ENCODE measurements around the gene ELANE. TPM values are rescaled to one million over a fixed set of nuclear protein-coding genes. Genes with fewer than 3 reads are reported as not detected.
A peak's percentile ranks its signal among the peaks of the same experiment; 100 is the strongest.

Gene ELANE
- total RNA-seq, 3 donors from 2014 or later (not counting 1 experiment from before 2014, with no cell fraction given), result 1.7 to 1.8 TPM; not detected in 1

- no peak overlapping the region for H3K27ac Mint-ChIP-seq
- Histone ChIP-seq H3K27ac (ENCODE audit: low read length) (no peak overlapping the region), H3K9me3 (ENCODE audit: control insufficient read depth, insufficient read depth, low read length) (no peaks in the 10 kb centered on the region), H3K36me3 (ENCODE audit: control insufficient read depth, insufficient read depth, low read length) (no peaks in the 10 kb centered on the region), H3K4me3 (ENCODE audit: low read length) (no peak overlapping the region), H3K27me3 (ENCODE audit: control insufficient read depth, insufficient read depth, low read length) (peaks cover 11% of the 10 kb centered on the region), H3K4me1 (ENCODE audit: control insufficient read depth, insufficient read depth, low read length) (no peaks in the 10 kb centered on the region)
- intact Hi-C loops (cut with micrococcal nuclease), result no loop called here
- H3K4me3 Mint-ChIP-seq, result no peak overlapping the region
- ATAC-seq (no peak), DNase-seq (no peak)
- H3K4me1 Mint-ChIP-seq, result no peaks in the 10 kb centered on the region
- H3K27me3 Mint-ChIP-seq (ENCODE audit: low read depth in 2 of 2), result peaks cover 6 to 10% of the 10 kb centered on the region in 2 donors
- no peaks in the 10 kb centered on the region for H3K36me3 Mint-ChIP-seq
- 83% methylated on average over 17 of the region's 19 CpGs for WGBS (ENCODE audit: insufficient coverage)
- no peak for TF ChIP-seq CTCF (IDR thresholded peaks at IDR 0.05)
- no peaks in the 10 kb centered on the region for H3K9me3 Mint-ChIP-seq
Observed at GRCh38 chr19:825897-826644, 26.0 kb upstream of the ELANE start.

DNA sequence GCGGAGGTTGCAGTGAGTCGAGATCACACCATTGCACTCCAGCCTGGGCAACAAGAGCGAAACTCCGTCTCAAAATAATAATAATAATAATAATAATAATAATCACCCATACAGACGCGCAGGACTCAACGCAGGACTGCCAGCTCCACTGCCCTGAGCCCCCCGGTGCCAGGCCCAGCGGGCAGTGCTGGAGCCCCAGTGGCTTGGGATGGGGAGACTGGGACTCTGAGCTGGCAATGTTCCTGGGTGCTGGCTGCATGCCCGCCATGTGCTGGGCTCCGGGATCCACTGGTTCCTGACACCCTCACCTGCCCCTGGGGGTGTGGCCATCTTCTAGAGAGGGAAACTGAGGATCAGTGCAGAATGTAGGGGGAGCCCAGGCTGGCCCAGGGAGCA, 24.8 kb upstream of the ELANE start:
- Mint-ChIP-seq H3K9me3 (no peaks in the 10 kb centered on the region), H3K36me3 (no peaks in the 10 kb centered on the region), H3K4me1 (no peaks in the 10 kb centered on the region), H3K27ac (no peak overlapping the region), H3K27me3 (ENCODE audit: low read depth in 2 of 2) (peaks cover 6 to 10% of the 10 kb centered on the region in 2 donors), H3K4me3 (no peak overlapping the region)
- no peaks in the 10 kb centered on the region for H3K4me1 ChIP-seq (ENCODE audit: control insufficient read depth, insufficient read depth, low read length)
- H3K9me3 ChIP-seq (ENCODE audit: control insufficient read depth, insufficient read depth, low read length), result no peaks in the 10 kb centered on the region
- no peak overlapping the region for H3K4me3 ChIP-seq (ENCODE audit: low read length)
- intact Hi-C loops (cut with micrococcal nuclease), result no loop called here
- no peaks in the 10 kb centered on the region for H3K36me3 ChIP-seq (ENCODE audit: control insufficient read depth, insufficient read depth, low read length)
- WGBS (ENCODE audit: insufficient coverage), result 95% methylated on average over 8 of the region's 11 CpGs
- no peak for ATAC-seq
- peaks cover 11% of the 10 kb centered on the region for H3K27me3 ChIP-seq (ENCODE audit: control insufficient read depth, insufficient read depth, low read length)
- no peak for DNase-seq
- TF ChIP-seq CTCF (IDR thresholded peaks at IDR 0.05), result no peak
- no peak overlapping the region for H3K27ac ChIP-seq (ENCODE audit: low read length)

DNA sequence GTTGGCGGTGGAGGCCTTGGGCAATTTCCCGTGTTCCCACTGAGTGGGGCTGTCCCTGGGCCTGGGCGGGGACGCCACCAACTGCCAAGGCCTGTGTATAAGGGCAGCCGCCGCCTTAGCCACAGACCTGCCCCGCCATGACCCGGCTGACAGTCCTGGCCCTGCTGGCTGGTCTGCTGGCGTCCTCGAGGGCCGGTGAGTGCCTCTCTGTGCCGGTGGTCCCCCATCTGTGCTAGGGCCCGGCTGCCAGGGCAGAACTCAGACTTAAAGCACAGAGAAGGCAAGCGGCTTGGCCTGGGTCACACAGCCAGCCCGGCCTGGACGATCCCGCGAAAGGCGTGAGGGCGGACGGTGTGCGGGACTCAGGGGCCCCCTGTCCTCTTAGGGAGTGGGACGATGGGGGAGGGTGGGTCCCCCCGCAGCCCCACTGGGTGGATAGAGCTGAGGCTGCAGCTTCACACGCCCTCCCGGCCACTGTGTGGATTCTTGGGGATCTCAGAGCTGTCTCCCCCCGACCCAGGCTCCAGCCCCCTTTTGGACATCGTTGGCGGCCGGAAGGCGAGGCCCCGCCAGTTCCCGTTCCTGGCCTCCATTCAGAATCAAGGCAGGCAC, 24.3 kb upstream of the ELANE start, which contains the start of gene AZU1:
Gene AZU1 (plus strand): TSS at position 128 of the 612 bp plus-strand sequence. CDS start 10 bp downstream, at position 138.
- H3K27ac Mint-ChIP-seq, result no peak within 1 kb of the TSS
- Histone ChIP-seq H3K9me3 (ENCODE audit: control insufficient read depth, insufficient read depth, low read length) (no peaks in the 10 kb centered on the region), H3K27ac (ENCODE audit: low read length) (no peak within 1 kb of the TSS), H3K4me3 (ENCODE audit: low read length) (no peak within 1 kb of the TSS), H3K36me3 (ENCODE audit: control insufficient read depth, insufficient read depth, low read length) (no peaks in the 10 kb centered on the region), H3K27me3 (ENCODE audit: control insufficient read depth, insufficient read depth, low read length) (peaks cover 7% of the 10 kb centered on the region), H3K4me1 (ENCODE audit: control insufficient read depth, insufficient read depth, low read length) (no peaks in the 10 kb centered on the region)
- no peaks in the 10 kb centered on the region for H3K4me1 Mint-ChIP-seq
- H3K36me3 Mint-ChIP-seq, result no peaks in the 10 kb centered on the region
- intact Hi-C loops (cut with micrococcal nuclease), result no loop called here
- H3K9me3 Mint-ChIP-seq, result no peaks in the 10 kb centered on the region
- ATAC-seq (peak in 1 of 3 donors; percentile 21), DNase-seq (no peak)
- no peak for TF ChIP-seq CTCF (IDR thresholded peaks at IDR 0.05)
- 74% methylated on average over 33 of the region's 33 CpGs for WGBS (ENCODE audit: insufficient coverage)
- H3K27me3 Mint-ChIP-seq (ENCODE audit: low read depth in 2 of 2), result peaks cover 6 to 10% of the 10 kb centered on the region in 2 donors
- H3K4me3 Mint-ChIP-seq, result no peak within 1 kb of the TSS

Measured in natural killer cell (primary cell).